ENCODE measurements around the gene SHROOM3. TPM values are rescaled to one million over a fixed set of nuclear protein-coding genes. Genes with fewer than 3 reads are reported as not detected.

SHROOM3 gene
- total RNA-seq, 1 donor from 2014 or later: 8.0 TPM

DNA sequence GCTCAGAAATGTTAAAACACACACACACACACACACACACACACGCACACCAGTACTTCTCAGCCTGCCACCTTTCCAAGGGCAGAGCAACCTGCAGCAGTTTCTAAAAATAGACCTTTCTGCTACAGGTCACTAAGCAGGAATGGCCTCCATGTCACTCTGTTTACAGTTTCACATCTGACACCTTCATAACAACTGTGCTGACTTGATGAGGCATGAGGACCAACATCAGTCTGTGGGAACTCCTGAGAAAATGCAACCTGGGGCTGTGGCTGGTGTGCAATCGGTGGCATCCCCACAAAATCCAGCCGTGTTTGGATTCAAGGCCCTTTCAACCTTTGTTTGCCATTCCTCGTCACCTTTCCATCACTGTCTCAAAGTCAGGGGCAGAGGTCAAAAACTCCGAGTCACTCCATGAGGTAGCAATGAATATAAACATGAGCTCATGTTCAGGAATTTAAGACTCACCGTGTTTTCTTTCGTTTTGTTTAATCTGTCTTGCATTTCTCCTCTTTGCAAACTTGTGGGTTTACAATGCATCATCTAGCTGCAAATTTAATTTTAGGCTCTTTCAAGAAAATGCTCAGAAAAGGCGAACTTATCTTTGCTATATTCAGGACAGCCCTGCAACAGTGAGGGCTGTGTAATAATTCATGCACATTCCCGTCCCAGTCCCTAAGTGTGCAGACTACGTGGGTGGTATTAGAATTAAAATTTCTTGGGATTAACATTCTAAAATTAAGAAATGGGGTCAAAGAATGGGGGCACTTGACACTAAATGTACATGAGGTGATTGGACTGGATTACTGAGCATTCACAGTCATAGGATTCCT lies 135.3 kb downstream of the SHROOM3 start:
- DNase-seq: no peak

DNA sequence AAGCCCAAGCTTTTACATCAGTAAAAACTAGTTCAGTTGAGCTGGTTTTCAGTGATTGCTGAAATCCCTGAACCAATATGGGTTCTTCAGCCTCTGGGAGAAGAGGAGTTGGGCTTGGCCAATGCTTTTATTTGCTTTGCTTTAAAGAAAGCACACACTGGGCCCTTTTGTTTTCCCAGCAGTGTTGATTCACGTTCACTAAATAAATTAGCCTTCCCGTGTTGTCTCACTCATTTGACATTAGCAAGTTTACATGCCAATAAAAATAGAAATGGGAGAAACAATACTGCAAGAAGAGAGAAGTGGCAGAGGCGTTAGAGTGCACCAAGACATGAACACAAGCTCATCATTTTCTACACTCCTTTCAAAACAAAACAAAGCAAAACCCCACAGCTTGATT lies 136.2 kb downstream of the SHROOM3 start:
- no peak for DNase-seq

DNA sequence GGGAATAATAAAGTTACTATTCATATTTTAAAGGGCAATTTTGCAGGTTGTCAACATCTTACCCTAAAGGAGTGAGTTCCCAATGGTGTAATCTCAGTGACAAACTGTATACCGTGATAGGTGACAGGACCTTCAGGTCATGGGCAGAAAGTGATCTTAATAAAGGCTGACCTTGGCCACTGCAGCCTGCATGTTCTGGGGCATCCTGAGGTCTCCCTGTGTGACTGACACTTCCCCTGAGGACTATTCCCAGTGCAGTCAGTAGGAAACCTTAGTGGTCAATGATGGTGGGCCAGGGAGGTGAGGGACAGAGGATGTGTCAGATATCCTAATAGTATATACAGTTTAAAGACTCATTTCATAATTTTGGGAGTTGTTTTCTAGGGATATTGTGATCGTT lies 137.2 kb downstream of the SHROOM3 start:
- no peak for DNase-seq

DNA sequence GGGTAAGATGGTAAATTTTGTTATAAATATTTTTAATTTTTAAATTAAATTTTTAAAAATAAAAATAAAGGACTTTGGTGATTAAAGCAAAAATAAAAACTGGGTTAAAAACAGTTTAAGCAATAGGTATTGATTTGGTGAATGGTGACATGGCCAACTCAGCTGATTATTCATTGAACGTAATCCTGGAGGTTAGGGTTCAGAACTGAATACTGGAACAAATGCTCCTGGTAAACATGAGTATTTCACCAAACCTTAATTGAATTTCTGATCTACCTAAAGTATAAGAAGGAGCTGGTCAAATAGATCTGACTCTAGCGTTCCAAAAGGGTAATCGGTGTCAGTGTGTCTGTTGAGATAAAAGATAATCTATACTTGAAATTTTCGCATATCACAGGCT lies 141.8 kb downstream of the SHROOM3 start:
- no peak for DNase-seq

DNA sequence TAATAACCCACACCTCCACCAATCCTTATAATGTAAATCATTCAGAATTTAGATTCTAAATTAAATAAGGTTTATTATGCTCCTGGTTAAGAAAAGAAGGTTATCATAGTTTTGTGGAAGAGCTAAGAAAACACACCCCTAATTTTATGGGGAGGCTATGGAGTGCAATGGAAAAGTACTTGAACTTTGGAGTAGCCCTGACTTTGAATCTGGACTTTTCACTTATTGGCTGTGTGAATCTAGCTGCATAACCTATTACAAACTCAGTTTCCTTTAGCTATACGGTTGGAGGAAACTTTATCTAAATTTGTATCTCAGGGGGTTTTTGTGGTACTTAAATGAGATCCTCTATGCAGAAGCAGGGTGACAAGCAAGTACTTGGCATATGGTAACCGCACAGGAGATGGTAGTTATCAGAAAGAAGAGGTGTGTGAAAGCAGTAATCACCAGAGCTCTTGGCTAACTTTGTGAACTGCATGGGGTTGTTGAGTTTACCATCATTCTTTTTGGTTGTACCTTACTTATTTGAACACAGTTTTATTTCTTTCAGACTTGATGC lies 143.1 kb downstream of the SHROOM3 start:
- no peak for DNase-seq

DNA sequence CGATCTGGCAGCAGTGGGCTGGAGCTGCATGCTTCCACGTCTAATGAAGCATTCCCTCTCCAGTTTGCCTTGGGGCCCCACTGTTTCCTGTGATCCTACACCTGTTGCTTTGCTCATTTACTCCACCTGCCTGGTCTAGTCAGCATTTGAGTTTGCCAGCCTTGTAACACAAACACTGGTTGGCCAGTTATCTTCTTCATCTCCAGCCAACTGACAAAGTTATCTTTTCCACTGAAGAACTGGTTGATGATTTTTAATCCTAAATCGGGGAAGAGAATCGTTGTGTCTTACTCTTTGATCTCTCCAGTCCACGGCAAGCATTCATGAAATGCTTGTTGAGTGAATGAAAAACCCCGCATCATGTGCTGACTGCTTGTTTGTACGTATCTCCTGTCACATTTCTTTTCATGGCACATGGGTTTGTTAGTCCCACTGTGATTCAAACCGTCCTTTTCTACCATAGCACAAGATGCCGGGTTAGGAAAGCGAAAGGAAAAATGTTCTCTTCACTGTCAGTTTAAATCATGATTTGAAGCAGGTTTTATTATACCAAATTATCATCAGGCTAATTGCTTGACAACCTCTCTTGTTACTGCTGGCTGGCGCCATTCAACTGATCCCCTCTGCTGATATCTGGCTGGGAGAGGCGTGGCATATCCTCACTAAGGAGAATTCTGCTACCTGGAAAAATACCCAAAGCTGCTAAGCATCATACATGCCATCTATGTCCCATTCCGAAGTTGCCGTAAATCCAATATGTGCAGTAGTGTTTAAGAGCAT lies 144.8 kb downstream of the SHROOM3 start:
- no peak for DNase-seq

DNA sequence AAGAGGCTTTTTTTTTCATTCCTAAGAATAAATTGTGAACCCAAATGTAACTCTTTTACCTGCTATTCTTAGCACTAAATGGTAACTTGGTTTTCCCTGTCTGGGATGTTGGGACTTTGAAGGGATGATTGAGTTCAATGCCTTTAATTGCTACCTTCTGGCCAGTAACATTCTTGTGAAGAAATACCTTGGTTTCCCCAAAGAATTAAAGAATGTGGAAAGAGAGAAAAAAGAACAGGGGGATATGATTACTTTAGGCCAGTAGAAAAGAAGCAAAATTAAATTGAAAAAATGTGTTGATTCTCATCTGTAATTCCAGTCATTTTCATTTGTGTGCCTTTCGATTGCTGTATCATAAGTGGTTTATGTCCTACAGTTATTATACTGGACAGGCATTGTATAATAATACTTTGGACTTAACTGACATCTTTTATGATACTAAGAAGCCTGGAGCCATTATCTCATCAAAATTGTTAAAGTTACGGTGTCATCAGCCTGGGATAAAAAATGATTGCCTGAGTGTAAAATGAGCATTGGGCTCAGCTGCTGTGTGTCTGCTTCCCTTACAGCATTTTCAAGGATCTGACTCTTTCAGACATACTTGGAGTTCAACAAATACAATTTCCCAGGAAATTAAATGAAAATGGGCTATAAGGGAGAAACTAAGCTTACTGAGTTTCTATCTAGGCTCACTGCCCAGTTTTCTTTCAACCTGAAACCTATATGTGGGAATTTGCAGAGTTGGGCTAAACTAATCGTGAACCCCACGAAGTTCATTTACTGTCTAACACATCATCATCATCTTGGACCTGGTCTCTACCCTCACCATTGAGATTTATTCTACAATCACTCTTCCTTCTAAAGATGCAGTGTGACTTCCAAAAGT lies 146.3 kb downstream of the SHROOM3 start:
- peak; percentile 32 for DNase-seq

DNA sequence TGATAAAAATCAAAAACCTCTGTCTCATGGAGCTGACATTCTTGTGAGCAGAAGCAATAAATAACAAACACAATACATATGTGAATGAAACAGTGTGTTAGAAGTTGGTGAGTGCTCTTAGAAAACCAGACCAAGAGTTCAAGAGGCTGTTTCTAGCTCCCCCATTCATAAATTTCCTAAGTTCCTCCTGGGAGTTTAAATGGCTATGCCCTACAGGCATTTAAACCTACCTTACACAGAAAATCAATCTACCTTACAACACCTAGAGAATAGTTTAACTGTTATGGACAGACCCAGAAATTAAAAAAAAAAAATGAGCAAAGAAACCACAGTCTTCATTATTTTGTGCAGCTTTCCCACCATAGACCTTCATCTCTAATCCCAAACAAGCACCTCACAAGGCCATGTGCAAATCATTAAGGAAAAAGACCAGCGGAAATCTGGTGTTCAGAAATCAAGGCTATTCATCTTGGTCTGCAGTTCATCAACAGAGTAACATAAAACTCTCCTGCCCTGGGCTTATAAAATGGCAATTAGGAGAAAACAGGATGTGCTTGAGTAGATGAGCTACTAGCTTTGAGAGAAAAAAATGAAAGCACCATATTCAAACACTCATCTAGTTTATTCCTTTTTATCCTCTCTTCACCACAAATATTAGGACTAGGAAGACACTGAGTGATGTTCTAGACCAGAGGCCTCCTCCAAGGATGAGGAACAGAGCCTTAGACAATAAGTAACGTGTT lies 147.2 kb downstream of the SHROOM3 start:
- peak; percentile 45 for DNase-seq

DNA sequence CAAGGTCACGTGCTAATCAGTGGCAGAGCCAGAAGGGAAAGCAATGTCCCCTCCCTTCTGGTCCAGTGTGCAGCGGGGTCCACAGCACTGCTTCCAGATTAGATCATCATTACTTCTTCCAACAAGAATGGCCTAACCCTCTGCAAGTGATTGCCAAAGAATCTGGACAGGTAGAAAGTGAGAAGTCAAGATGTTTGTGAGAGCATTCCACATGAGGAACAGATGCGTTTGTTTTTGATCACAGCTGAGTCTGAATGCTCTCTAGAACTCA lies 147.7 kb downstream of the SHROOM3 start:
- DNase-seq: no peak

DNA sequence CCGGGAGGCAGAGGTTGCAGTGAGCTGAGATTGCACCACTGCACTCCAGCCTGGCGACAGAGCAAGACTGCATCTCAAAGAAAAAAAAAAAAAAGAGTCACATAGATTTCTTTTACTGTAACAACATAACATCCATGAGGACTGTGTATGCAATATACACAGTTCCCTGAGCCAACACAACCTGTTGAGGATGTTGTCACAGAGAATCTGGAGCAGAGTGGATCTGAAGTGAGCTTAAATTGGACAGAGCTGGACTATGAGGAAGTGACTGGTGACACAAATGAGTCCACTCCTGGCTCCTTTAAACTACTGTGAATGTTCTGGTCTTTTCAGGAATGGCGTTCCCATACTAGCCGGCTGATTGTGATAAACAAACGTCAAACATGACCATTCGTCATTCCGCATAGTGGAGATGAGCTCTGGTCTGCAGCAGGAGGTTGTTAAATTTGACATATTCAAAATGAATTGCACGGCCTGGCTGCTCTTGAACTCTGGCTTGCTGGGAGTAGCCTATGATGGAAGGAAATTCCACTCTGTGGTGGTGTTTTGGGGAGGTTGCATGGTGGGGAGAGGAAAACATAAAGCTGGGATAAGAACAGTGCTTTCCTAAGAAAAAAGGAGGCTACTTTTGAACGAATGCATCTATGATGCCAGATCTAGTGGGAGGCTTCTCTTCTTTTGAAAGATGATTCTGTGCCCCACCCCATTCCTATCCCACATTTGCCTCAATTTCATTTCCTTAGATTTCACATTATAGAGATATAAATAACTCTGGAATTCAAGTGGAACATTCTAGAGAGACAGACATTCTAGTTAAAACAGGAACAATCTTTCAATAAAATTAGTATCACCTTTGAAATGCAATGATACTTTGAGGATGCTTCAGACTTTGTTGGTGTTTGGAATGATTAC lies 149.5 kb downstream of the SHROOM3 start:
- DNase-seq: peak; percentile 9

DNA sequence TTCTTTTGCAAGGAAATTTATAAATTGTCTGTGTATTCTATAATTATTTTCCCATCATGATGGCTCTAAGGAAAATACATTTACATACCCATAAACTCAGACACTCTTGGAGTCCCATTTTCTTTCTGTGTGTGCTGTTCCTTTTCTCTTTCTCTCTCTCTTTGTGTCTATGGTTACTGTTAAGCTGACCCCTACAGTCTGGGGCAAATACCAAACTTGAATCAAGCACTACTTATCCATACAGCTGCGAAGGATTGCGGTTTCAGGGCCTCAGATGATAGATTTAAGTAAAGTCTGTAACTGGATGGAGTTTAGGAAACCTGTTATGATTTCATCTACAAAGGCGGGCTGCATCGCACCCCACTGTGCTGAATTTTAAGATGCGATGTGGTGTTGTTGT lies 150.2 kb downstream of the SHROOM3 start:
- no peak for DNase-seq

DNA sequence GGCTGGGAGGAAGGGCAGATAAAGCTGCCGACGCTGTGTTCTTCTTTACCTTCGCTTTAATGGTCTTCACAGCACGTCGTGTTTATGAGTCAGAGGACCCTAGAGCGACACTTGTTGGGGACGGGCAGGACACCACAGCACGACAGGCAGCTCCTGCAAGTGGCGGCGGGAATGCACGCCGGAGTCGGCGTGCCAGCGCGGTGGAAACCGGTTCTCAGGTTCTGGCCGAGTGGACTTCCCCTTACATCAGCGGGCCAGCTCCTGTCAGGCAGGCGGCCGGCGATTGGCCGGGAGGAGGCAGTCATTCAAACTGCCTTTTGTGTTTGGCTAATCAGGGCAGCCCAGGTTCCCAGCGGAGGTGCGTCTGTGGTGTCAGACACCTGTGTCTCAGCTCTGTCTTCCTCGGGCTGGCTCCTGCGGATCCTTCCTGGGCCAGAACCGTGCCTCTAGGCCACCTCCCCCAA lies 150.9 kb downstream of the SHROOM3 start:
- no peak for DNase-seq

DNA sequence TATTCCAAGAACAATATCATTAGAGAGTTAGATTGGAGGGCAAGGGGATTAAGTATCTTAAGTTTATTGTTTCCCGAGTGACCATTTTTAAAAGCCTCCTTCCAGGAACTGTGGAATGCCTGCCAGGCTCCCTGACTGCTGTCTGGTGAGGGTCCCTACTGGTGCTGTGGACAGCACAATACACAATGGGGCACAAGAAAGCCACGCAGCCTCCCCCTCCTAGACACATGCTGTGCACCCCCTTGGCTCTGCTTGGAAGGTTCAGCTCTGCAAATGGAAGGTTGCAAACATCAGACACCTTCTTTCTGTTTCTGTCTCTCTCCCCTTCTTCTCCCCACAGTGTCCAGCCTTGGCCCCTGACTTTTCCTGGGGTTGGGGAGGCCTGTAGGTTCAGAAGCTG lies 153.2 kb downstream of the SHROOM3 start:
- no peak for DNase-seq

DNA sequence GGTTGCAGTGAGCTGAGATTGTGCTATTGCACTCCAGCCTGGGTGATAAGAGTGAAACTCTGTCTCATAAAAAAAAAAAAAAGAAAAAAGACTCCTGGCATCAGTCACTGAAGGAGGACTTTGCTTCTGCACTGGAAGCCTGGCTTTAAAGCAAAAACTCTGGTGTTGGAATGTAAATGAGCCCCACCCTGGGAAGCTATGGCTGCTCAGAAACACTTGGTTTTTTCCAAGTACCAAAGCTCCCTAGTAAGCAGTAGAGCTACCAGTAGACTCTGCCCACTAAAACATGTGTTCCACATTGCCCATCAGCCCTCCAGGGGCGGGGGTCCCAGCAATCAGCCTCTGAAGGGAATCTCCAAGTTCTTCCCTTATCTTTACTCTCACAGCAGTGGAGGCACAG lies 154.4 kb downstream of the SHROOM3 start:
- DNase-seq: peak; percentile 46

DNA sequence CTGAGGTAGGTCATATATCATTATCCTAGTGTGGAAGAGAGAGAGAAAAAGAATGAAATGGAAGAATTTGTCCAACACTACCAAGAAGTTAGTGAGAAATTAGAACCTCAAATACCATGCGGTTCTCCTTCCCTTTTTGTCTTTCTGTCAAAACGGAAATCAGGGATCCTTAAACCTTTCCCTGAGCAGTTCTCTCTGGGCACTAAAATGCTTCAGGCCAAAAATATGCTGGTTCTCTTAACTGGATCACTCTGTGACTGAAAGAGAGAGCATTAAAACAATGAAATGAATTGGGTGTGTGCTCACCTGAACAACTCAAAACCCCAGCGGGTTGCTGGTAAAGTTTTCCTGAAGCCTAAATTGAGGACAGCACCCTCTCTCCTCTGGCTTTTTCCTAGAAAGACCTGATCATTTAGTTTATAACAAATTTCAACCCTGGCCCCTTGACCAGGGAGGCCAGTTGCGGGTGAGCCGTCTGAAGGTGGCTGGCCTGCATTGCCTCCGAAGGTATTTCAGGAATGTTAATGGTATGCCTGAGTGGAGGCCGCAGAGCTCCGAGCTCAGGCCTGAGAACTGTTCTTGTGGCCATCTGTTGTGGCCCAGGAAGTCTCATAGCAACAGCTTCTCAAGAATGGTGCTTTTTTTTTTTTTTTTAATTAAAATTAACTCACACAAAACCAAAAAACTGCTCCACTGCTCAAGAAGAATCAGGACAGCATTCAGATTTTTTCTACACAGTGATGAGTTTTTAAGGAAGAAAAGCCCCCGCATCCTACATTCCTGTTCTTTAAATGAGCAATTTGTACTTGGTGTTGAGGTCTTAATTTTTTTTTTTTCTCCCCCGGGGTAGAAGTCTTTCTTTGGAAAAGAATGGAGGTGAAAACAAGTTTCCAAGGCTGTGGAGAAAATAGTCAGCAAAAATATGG lies 155.1 kb downstream of the SHROOM3 start:
- DNase-seq: peak; percentile 28

DNA sequence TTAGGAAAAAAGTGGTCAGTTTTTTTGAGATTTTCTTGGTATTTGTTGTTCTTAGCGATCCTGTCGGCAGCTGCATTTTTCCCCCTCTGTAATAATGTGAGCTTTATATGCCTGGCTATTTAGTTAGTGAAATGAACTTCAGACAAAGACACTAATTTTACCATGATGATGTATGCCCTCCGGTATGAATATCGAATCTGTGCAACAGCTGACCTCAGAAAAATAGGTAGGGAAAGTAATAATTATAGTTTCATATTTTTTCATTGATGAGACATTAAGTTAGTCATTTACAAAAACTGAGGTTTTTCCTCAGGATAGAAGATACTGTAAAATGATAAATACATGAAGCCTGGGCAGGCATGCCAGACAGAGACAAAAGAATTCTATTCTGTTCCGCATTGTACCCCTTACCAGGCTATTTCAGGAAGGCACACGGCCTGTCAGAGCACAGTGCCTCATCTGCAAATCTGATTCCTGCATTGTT lies 155.8 kb downstream of the SHROOM3 start:
- DNase-seq: peak; percentile 57

DNA sequence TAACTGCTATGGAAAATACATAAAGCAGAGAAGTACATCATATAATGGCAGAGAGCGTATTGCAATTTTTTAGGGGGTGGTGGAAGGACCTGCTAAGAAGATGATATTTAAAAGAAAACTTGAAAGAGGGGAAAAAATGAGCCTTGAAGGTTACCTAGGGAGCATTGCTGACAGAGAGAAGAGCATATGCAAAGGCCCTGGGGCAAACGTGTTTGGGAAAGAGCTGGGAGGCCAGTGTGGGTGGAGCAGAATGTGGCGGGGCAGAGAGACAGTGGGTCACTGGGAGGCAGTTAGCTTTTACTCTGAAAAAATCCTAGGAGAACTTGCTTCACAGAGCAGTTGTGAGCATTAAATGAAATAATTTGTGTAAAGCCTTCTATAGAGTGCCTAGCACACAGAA lies 157.0 kb downstream of the SHROOM3 start:
- DNase-seq: no peak

DNA sequence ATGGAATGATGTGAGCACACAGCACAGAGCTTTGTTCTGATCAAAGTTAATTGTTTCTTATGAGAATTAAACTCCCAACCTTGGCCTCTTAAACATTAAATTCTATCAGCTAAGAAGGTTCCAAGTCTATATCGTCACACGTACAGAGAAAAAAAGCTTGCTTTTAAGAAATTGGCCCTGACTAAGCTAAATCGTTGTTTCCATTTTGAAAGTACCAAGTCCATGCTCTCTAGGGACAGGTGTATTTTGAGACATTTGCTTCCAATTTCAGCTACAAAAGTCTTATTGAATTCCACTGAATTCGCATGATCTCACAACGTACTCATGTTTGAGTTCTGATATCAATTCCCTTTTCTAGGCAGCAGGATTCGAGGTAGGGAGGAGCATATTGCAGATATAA lies 157.4 kb downstream of the SHROOM3 start:
- peak; percentile 54 for DNase-seq

DNA sequence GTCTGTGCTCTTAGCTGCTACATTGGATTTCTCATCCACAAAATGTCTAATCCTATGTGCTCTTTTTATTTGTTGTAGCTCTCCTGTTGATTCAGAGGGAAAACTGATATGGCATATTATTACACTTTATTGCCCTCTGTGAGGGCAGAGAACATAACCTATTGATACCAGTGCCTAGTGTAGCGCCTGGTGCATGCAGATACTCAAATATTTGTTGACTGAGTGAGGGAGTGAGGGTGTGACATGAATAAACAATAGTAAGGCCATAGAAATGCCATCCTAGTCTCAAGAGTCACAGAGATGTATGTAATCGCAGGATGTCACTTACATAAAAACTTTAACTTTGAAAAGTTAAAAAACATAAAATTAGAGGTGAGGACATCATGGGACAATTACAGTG lies 159.1 kb downstream of the SHROOM3 start:
- no peak for DNase-seq
